NCI-H2227 (cell line): ENCODE data around the gene CTAGE6.
"Not testable (repeated sequence)": the region's sequence is repeated elsewhere in the genome, so short reads cannot be mapped to it uniquely, and the experiment has no call there.

ENCODE experiments used
- DNase-seq: peaks from one replicate; lab custom pipeline; 2025; ENCODE audit not compliant: unreplicated experiment; lab: John Stamatoyannopoulos, UW

The CTAGE6 gene, protein sequence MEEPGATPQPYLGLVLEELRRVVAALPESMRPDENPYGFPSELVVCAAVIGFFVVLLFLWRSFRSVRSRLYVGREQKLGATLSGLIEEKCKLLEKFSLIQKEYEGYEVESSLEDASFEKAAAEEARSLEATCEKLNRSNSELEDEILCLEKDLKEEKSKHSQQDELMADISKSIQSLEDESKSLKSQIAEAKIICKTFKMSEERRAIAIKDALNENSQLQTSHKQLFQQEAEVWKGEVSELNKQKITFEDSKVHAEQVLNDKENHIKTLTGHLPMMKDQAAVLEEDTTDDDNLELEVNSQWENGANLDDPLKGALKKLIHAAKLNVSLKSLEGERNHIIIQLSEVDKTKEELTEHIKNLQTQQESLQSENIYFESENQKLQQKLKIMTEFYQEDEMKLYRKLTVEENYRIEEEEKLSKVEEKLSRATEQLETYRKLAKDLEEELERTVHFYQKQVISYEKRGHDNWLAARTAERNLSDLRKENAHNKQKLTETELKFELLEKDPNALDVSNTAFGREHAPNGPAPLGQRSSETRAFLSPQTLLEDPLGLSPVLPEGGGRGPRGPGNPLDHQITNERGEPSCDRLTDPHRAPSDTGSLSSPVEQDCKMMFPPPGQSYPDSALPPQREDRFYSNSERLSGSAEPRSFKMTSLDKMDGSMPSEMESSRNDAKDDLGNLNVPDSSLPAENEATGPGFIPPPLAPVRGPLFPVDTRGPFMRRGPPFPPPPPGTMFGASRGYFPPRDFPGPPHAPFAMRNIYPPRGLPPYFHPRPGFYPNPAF

DNA sequence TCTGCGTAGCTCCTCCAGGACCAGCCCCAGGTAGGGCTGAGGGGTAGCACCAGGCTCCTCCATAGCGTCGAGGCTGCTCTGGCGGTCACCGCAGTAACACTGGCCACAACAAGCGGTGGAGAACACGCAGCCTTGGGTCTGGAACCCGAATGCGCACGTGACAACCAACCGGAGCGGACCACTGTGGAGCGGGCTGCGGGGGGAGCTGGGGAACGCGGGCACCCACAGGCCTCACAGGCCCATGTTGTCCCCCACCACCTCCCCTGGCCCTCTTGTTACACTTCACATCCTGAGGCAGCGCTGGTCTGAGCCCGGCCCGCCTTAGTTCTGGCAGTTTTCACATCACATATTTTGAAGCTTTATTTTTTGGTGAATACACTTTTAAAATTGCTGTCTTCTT lies at the start of gene CTAGE6:
Gene CTAGE6 (minus strand): TSS at position 101 of the 400 bp plus-strand sequence. CDS start 38 bp downstream, at position 63.
- not testable (repeated sequence) for DNase-seq

DNA sequence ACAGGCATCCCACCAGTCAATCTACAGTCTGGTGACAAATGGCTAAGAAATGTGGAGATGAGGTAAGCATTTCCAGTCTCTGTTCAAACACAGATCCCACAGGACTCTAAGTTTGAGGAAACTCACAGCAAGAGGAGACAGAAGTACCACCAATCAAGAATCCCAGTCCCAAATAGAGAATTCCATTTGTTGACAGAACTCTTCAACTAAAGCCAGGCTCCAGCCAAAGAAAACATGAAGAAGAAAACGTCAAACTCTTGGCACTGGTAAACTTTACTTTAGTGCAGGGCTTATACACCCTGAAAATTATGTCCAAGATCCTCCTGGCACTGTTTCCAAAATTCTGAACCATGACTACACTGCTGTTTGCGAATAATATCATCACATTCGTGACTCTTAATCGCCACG lies 49.2 kb upstream of the CTAGE6 start:
- DNase-seq = not testable (repeated sequence)

DNA sequence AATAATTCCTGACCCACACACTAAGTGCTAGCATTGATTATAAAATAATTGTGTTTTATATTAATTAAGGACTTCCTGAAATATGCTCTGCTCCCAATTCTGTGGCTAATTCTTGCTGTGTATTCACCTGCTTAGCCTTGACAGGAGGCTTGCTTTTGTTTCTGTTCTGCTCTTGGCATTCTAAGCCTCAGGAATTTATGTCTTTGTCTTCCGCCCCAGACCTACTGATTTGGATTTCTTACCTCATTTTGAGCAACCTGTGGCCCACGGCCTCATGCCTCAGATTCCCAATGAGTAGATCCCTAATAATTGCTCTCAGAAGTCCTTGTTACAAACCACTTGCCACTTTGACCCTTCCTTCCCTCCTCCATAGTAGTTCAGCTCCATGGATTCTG lies 40.4 kb upstream of the CTAGE6 start:
- DNase-seq = not testable (repeated sequence)

DNA sequence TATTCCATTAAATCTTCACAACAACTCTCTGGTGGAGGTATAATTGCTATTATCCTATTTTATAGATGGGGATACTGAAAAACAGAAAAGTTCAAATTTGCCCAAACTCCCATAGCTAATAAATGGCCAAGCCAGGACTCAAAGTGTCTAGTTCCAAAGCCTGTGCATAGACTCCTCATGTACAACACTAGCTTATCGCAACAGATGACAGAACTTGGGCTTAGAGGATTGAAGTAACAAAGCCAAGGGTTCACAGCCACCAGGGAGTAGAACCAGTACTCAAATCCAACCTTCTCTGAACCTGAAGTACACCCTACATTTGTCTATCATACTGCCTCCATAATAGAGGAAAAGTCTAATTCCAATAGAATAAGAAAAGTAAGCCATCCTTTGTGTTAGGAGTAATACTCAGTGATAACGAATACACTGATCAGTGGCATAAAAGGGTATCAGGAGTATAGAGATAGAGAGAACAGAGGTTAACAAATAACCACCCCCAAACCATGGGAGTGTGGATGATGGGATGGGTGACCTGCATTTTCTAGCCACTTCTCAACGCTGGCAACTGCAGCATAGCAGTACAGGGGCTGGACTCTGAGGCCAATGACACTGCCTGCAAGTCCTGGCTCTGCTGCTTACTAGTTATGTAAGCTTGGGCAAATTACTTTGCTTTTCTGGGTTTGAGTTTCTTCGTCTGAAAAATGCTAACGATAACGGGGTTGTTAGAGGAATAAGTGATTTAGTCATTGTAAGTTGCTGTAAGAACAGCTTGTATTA lies 39.8 kb upstream of the CTAGE6 start:
- DNase-seq = not testable (repeated sequence)

DNA sequence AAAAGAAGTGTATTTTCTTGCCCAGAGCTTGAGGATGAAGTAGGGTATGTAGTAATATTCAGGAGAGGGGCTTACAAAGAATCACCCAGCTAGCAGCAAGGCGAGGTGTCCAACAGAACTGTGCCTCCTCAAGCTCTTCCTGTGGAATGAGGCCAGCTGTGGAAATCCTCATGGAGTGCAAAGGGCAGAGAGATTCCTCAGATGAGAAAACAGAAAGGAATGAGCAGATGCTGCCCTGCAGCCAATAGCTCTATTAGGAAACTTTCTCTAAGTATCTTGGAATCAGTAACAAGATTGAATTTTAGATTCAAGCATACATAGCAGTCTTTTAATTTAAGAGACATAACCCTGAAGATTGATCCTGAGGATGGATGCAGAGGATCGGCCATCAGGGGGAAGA lies 38.2 kb upstream of the CTAGE6 start:
- DNase-seq = not testable (repeated sequence)

DNA sequence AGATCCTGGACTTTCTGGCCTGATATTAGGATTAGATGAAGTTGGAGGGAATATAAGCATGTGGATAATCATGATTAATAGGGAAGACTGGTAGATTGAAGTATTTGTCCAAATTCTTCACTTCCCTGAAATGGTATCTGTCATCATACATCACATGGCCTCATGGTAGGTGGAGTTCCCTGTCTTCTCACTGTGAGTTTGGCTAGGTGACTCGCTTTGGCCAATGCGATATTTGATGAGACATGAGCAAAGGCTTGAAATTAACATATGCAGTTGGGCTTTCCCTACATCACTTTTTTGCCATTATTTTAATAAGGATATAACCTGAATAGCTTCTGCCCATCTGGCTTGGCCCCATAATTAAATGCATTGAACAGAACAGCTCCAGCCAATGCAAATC lies 35.1 kb upstream of the CTAGE6 start:
- not testable (repeated sequence) for DNase-seq

DNA sequence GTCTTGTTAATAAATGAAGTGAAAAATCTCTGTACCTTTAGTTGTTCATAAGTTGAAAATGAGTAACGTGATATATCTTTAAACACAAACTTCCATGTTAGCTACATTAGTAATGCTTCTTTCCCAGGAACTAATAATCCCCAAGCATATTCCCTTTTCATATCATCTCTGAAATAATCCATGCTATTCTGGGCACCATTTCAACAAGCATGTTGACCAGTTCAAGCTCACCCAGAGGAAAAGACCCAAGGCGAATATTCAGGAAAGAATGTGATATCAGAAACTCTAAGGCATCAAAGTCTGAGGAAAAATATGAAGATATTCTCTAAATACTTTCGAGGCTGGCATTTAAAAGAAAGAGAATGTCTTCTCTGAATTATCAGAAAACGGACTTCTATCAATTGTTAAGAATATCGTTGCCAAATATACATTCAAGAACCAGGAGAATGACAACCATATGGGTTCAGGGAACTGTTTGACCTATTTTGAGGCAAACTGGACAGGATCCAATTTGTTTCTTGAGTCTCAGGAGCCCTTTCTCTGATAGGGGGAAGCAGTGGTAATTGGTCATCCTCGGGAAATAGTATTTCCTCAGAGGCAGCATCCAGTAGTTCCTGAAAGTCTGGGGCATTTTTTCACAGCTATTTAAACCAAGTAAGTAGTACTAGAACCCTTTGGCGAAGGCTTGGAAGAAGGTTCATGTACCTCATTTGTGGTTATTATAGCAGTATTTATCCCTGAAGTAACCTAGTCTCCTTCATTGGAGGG lies 28.1 kb upstream of the CTAGE6 start:
- not testable (repeated sequence) for DNase-seq

DNA sequence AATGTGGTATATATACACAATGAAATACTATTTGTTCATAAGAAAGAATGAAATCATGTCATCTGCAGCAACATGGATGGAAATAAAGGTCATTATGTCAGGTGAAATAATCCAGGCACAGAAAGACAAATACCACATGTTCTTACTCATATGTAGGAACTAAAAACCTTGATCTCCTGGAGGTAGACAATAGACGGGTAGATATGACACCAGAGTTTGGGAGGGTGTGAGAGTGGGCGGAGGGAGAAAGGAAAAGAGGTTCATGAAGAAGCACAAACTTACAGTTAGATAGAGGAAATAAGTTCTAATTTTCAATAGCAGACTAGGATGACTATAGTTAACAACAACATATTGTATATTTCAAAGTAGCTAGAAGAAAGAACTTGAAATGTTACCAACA lies 22.1 kb upstream of the CTAGE6 start:
- not testable (repeated sequence) for DNase-seq

DNA sequence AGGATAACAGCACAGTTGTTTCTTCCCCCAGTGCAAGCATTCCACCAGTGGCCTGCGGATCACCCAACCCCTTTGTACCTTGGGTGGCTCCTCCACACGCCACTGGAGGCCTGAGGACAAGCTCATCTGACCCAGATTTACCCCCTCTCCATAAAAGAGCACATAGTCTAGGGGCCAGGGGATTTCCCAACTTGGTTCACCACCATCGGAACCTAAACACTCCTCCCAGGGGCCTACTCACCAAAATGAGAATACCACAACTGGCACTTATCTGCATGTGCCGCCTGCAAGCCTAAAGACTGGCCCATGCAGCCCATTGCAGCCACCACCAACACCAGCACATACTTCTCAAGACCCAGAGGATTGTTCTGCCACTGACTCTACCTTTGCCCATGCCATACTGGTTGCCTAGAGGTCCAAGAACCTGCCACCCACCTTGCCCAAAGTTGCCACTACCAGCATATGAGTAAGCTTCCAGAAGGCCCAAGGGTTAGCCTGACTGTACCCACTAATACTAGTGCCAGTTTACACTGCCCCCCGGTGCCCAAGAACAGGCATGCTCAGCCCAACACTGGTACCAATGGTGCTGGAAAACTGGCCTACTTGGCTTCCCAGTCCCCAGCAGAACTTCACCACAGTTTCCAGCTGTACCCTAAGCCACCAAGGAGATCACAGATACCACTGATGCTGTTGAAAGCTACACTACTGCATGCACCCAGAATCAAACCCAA lies 15.4 kb upstream of the CTAGE6 start:
- not testable (repeated sequence) for DNase-seq

DNA sequence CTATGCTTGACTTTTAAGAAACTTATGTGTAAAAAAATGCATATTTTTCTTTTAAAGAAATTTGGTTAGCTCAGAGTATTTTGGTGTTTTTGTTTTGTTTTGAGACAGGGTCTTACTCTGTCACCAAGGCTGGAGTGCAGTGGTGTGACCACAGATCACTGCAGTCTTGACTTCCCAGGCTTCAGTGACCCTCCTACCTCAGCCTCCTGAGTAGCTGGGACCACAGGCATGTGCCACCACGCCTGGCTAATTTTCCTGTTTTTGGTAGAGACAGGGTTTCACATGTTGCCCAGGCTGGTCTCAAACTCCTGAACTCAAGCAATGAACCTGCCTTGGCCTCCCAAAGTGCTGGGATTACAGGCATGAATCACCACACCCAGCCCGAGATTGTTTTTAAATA lies 10.0 kb upstream of the CTAGE6 start:
- DNase-seq = not testable (repeated sequence)

DNA sequence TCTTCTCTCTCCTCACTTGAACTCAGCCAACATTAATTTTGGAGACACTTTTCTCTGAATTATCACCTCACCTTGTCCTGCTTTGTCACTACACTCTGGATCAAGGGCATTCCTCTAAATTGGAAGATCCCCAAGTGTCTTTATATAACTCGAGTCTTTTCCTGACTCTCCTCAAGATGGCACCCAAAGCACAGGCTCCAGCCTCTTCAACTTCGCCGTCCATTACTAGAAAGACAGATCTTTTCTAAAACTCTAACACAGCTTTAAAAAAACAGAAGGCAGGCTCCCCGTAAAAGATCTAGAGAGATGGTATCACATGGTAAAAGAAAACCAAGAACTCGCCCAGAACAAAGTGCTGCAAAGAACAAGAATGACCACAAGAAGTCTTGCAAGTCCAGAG lies 8.2 kb upstream of the CTAGE6 start:
- DNase-seq = not testable (repeated sequence)

DNA sequence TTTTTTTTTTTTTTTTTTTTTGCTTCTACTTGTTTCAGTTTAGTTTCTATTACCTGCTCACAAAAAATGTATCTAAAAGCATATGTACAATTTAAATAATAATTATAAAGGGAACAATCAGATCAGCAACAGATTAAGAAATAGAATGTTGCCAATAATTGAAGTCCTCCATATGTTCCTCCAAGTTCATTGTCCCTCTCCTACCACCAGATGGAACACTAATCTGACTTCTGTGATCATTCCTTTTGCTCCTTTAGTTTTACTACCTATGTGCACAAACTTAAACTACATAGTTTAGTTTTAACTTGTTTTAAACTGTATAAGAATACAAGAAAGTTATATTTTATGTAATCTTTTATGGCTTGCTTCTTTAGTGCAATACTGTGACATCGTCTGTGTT lies 5.6 kb upstream of the CTAGE6 start:
- not testable (repeated sequence) for DNase-seq

DNA sequence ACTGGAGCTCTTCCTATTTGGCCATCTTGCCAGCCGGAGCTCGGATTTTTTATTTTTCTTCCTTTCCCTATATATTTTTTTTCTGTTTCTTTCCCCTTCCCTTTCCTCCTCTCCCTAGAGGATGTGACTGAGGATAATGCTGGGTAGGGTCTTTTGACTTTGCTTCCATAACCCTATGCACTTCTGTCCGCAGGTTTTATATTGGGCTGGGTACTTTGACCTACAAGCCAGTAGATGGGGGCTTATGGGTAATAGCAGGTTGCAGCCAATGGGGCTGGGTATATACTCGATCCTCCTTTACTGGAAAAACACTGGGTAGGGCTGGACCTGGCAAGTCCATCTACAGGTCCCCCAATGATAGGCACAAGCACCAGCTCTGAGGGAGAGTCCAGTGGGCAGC lies 12.2 kb downstream of the CTAGE6 start:
- not testable (repeated sequence) for DNase-seq

DNA sequence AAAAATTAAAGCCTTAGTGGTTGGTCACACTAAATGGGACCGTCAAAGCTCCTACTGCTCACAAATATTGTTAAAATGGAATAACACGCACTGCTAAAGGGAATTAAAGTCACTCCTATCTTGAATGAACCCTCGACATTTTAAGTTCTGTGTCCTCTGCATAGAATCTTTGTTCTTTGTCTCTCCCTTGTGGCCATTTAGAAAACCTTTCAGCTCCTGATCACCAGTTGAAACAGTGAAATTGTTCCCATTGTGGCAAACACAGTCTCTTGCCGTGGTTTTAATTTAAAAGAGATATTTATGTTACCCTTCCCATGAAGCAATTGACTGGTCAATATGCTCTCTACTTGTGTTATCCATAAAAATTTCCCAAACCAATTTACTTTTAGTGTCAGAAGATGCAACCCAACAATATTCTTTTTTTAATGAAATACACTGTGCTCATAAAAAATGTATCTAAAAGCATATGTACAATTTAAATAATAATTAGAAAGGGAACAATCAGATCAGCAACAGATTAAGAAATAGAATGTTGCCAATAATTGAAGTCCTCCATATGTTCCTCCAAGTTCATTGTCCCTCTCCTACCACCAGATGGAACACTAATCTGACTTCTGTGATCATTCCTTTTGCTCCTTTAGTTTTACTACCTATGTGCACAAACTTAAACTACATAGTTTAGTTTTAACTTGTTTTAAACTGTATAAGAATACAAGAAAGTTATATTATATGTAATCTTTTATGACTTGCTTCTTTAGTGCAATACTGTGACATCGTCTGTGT lies 20.3 kb downstream of the CTAGE6 start:
- DNase-seq = not testable (repeated sequence)

DNA sequence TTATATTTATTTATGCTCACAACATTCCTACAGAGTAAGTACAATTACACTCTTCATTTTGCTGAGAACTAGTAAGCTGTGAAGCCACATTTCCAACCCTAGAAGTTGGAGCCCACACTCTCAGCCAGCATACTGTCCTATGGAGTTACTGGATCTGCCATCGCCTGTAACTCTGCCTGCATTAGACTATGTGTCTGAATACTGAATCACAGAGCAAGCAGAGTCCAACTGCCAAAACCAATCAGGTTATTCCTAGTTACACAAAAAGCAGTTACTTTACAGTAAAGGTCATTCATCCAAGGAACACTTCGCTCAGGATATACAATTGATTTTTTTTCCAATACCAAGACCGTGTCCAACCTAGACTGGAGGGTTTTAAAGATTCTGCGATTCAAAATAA lies 21.5 kb downstream of the CTAGE6 start:
- no peak for DNase-seq

DNA sequence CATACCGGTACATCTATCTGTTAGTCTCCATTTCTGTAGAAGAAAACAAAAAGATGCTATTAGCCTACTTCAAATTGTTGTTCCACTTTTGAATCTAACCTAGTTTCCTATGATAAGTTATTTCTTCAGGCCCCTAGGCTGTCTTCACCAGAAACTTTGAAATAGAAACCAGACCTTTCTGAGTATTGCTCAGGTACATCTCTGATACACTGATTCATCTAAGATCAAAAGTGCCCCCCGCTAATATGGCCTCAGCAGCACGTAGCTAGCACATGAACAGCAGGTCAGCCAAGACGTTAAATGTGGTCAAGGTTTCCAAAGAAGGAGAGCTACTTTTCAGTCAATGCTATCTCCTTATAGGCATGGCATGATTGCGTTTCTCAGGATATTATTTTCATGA lies 23.6 kb downstream of the CTAGE6 start:
- no peak for DNase-seq

DNA sequence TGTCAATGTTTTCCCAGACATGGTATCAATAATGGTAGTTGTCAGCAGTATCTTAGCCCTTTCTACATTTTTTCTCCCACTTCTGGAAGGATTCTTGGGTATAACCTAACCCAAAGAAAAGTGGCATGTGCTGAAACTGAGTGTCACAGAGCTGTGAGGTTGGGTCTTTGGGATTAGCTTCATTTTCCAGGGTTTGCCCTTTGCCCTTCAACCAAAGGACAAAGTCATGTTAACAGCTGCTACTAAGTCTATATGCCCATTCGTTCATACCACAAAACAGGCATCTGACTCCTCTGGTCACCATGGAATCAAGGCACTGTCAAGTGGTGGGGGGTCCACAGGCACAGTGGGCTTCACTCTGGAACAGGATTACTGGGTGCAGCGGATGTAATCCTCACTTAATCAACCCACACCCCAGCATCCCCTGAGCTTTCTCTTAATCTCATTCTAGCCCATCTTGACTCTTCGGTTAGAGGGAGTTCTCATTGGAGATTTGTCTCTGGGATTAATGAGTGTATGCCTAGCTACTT lies 29.1 kb downstream of the CTAGE6 start:
- no peak for DNase-seq

DNA sequence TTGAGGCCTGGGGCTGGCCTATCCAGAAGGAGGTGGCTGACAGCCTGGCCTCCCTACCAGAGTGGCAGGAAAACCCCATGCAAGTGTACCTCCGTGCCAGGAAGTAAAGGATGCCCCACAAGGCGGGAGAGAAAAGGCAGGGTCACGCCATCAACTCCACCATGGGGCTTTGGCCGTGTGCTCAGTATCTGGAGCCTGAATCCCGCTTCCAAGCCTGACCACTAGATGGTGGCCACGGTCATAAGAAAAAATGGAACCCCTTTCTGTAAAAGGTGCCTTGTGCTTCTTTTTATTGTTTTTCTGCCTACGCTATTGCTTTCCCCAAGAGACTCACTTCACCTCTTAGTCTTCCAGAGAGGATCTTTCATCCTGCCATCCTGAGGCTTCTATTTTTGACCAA lies 29.9 kb downstream of the CTAGE6 start:
- DNase-seq = not testable (repeated sequence)

DNA sequence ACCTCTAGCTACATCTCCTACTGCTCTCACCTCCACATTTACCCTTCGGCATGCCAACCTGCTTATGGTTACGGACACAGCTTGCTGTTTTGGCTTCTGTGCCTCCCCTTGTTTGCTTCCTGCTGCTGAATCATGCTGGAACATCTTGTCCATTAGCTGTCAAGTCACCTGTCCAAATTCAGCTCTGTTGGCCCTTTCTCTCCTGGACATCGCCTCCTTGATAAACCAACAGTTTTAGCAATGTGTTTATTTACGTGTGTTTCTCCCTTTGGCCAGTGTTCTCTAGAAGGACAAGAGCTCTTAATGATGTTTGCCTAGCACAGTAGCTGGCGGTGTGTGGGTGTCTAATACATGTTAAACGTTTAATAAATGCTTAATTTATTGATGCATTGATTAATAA lies 31.4 kb downstream of the CTAGE6 start:
- DNase-seq = not testable (repeated sequence)
